ENCODE data around the gene OR4D2.

GRCh38 chr17:58170622-58171021, 3.8 kb downstream of the OR4D2 start:
- no peak for TF ChIP-seq FOSL2 (IDR thresholded peaks at IDR 0.05; ENCODE audit: borderline replicate concordance, low read depth)
- TF ChIP-seq FOXJ3 (CRISPR knock-in tag; IDR thresholded peaks at IDR 0.05): no peak
- no peak for TF ChIP-seq POLR2AphosphoS5 (IDR thresholded peaks at IDR 0.05; ENCODE audit: low read depth, low read length)
